ENCODE measurements around the gene GPR15. TPM values are rescaled to one million over a fixed set of nuclear protein-coding genes. Genes with fewer than 3 reads are reported as not detected.

The GPR15 gene
- total and polyA plus RNA-seq, 10 of the 15 experiments (the other 5 are each of a cell fraction or from before 2014, with no cell fraction given) = 70.7 to 150 (median 115) TPM

GRCh38 chr3:98580401-98581386 lies 48.9 kb downstream of the GPR15 start (continued):
- no peak for TF ChIP-seq NKRF (conservative IDR thresholded peaks at IDR 0.05)
- no peak for TF ChIP-seq FOXK2 (IDR thresholded peaks at IDR 0.05)
- no peak for TF ChIP-seq RUNX3 (IDR thresholded peaks at IDR 0.05; ENCODE audit: low read length)
- no peak for TF ChIP-seq RAD21 (IDR thresholded peaks at IDR 0.05; ENCODE audit: insufficient read depth, low read depth, low read length)
- no peak for TF ChIP-seq EGR1 (IDR thresholded peaks at IDR 0.05; ENCODE audit: borderline replicate concordance in 1 of 2, low read depth in 2 of 2, low read length in 2 of 2)
- no peak for TF ChIP-seq EP300 (IDR thresholded peaks at IDR 0.05; ENCODE audit: borderline replicate concordance in 1 of 2, control insufficient read depth in 1 of 2, low read depth in 2 of 2, low read length in 2 of 2)
- no peak for TF ChIP-seq ESRRA (IDR thresholded peaks at IDR 0.05; ENCODE audit: low read length)
- no peak for TF ChIP-seq CUX1 (IDR thresholded peaks at IDR 0.05; ENCODE audit: insufficient replicate concordance, low read depth, low read length)

All from GM12878 (cell line).